ENCODE data around the gene MAP1B. TPM values are rescaled to one million over a fixed set of nuclear protein-coding genes. Genes with fewer than 3 reads are reported as not detected.

MAP1B gene
- total and polyA plus RNA-seq, 2 experiments from 2014 or later: 82.4 to 115 TPM

- H3K79me2 ChIP-seq: no peaks in the 10 kb centered on the region
- WGBS (ENCODE audit: low lambda C conversion rate, missing lambda C conversion rate): 77% methylated on average over 3 of the region's 3 CpGs
- no peaks in the 10 kb centered on the region for H3K36me3 ChIP-seq (replicated peaks; ENCODE audit: insufficient read depth, low read depth)
- no peaks in the 10 kb centered on the region for H4K20me1 ChIP-seq (ENCODE audit: insufficient read depth, poor library complexity, severe bottlenecking)
- H3K9me3 ChIP-seq (ENCODE audit: low read depth): no peaks in the 10 kb centered on the region
- no peak overlapping the region for H3K4me2 ChIP-seq
- no peaks in the 10 kb centered on the region for H3K4me1 ChIP-seq (ENCODE audit: insufficient read depth)
- H3K27ac ChIP-seq: no peak overlapping the region
- H2AFZ ChIP-seq: no peak overlapping the region
- TF ChIP-seq, protein P1, sequence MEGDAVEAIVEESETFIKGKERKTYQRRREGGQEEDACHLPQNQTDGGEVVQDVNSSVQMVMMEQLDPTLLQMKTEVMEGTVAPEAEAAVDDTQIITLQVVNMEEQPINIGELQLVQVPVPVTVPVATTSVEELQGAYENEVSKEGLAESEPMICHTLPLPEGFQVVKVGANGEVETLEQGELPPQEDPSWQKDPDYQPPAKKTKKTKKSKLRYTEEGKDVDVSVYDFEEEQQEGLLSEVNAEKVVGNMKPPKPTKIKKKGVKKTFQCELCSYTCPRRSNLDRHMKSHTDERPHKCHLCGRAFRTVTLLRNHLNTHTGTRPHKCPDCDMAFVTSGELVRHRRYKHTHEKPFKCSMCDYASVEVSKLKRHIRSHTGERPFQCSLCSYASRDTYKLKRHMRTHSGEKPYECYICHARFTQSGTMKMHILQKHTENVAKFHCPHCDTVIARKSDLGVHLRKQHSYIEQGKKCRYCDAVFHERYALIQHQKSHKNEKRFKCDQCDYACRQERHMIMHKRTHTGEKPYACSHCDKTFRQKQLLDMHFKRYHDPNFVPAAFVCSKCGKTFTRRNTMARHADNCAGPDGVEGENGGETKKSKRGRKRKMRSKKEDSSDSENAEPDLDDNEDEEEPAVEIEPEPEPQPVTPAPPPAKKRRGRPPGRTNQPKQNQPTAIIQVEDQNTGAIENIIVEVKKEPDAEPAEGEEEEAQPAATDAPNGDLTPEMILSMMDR (IDR thresholded peaks at IDR 0.05; ENCODE audit: poor library complexity): no peak
- TF ChIP-seq EZH2phosphoT487 (IDR thresholded peaks at IDR 0.05; ENCODE audit: low read depth, severe bottlenecking, unreplicated experiment): no peak
- no peak for TF ChIP-seq EZH2 (IDR thresholded peaks at IDR 0.05; ENCODE audit: borderline replicate concordance)
- H3K27me3 ChIP-seq: no peaks in the 10 kb centered on the region
- no peak for DNase-seq (ENCODE audit: low spot score)
- H3K9me2 ChIP-seq (replicated peaks; ENCODE audit: insufficient read depth): no peaks in the 10 kb centered on the region
- H3K4me3 ChIP-seq: no peak overlapping the region
These were observed 117.7 kb downstream of the MAP1B start for GRCh38 chr5:72224946-72225463.

DNA sequence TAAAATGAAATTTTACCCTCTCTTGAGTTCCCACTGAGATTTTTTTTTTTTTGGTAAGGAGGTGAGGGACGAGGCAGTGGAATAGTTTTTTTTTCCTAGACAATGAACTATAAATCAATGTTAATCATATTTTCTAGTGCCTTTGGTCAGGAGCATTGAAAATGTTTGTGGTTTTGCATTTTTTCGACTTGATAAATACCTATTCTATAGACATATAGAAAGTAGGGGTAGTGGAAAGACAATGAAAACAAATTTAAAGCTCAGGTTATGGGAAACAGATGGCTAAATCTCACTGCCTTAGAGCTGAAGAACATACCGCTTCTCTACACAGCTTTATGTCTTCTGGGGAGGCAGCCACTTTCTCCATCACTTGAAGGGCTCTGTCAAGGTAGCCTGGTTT, 118.5 kb downstream of the MAP1B start:
- WGBS (ENCODE audit: low lambda C conversion rate, missing lambda C conversion rate): 89% methylated on average over 3 of the region's 3 CpGs
- Histone ChIP-seq H3K9me2 (replicated peaks; ENCODE audit: insufficient read depth) (no peaks in the 10 kb centered on the region), H3K4me2 (no peak overlapping the region), H3K79me2 (no peaks in the 10 kb centered on the region), H3K36me3 (replicated peaks; ENCODE audit: insufficient read depth, low read depth) (no peaks in the 10 kb centered on the region), H3K27ac (no peak overlapping the region), H3K27me3 (no peaks in the 10 kb centered on the region), H3K4me3 (no peak overlapping the region), H4K20me1 (ENCODE audit: insufficient read depth, poor library complexity, severe bottlenecking) (no peaks in the 10 kb centered on the region), H3K9me3 (ENCODE audit: low read depth) (no peaks in the 10 kb centered on the region), H3K4me1 (ENCODE audit: insufficient read depth) (no peaks in the 10 kb centered on the region), H2AFZ (no peak overlapping the region)
- no peak for DNase-seq (ENCODE audit: low spot score)
- TF ChIP-seq, protein P1 (IDR thresholded peaks at IDR 0.05; ENCODE audit: poor library complexity): no peak
- TF ChIP-seq EZH2phosphoT487 (IDR thresholded peaks at IDR 0.05; ENCODE audit: low read depth, severe bottlenecking, unreplicated experiment) (no peak), EZH2 (IDR thresholded peaks at IDR 0.05; ENCODE audit: borderline replicate concordance) (no peak)

- H4K20me1 ChIP-seq (ENCODE audit: insufficient read depth, poor library complexity, severe bottlenecking): no peaks in the 10 kb centered on the region
- H2AFZ ChIP-seq: no peak overlapping the region
- no peaks in the 10 kb centered on the region for H3K27me3 ChIP-seq
- no peaks in the 10 kb centered on the region for H3K36me3 ChIP-seq (replicated peaks; ENCODE audit: insufficient read depth, low read depth)
- TF ChIP-seq, protein P1 (IDR thresholded peaks at IDR 0.05; ENCODE audit: poor library complexity): no peak
- TF ChIP-seq EZH2 (IDR thresholded peaks at IDR 0.05; ENCODE audit: borderline replicate concordance) (no peak), EZH2phosphoT487 (IDR thresholded peaks at IDR 0.05; ENCODE audit: low read depth, severe bottlenecking, unreplicated experiment) (no peak)
- 54% methylated on average over 2 of the region's 2 CpGs for WGBS (ENCODE audit: low lambda C conversion rate, missing lambda C conversion rate)
- no peaks in the 10 kb centered on the region for H3K4me1 ChIP-seq (ENCODE audit: insufficient read depth)
- H3K4me3 ChIP-seq: no peak overlapping the region
- no peak overlapping the region for H3K27ac ChIP-seq
- no peaks in the 10 kb centered on the region for H3K9me3 ChIP-seq (ENCODE audit: low read depth)
- no peaks in the 10 kb centered on the region for H3K79me2 ChIP-seq
- DNase-seq (ENCODE audit: low spot score): no peak
- no peak overlapping the region for H3K4me2 ChIP-seq
- H3K9me2 ChIP-seq (replicated peaks; ENCODE audit: insufficient read depth): no peaks in the 10 kb centered on the region
These were observed 119.7 kb downstream of the MAP1B start for GRCh38 chr5:72226950-72227349.

Data from hepatocyte (in vitro differentiated cells).